OCI-LY7 (cell line): ENCODE results near the gene ZNF333. TPM values are rescaled to one million over a fixed set of nuclear protein-coding genes. Genes with fewer than 3 reads are reported as not detected.

Experiments used
- BruUV-seq: library from RNA; stranded (reverse); fragments of 400-500 nt; replicated peaks from 2 replicates; lab custom pipeline; 2021; lab: Mats Ljungman, UMichigan
- CTCF ChIA-PET: fragments of 300-600 bp; sonication (Branson Sonifier 250); formaldehyde crosslinking; loops from one replicate; lab custom pipeline; 2022; ENCODE audit warnings: antibody characterized with exemption; ENCODE audit not compliant: unreplicated experiment; lab: Charles Lee
- POLR2A ChIA-PET: fragments of 300-600 bp; sonication (Branson Sonifier 250); formaldehyde crosslinking; loops from one replicate; lab custom pipeline; 2022; ENCODE audit warnings: antibody characterized with exemption; lab: Charles Lee
- DNase-seq: peaks from one replicate; pipeline ENCODE4 v3.0.0-alpha.2; 2015; ENCODE audit warnings: low spot score
- H2AFZ ChIP-seq: fragments of 200-600 bp; sonication (generic), shearing (Covaris generic); 2 replicates; pipeline ENCODE4 v1.6.1; 2014; ENCODE audit warnings: mild to moderate bottlenecking, antibody characterized with exemption, low read length, moderate library complexity
- H3K27ac ChIP-seq: fragments of 200-600 bp; sonication (generic); 2 replicates; pipeline ENCODE4 v1.5.1; 2014; ENCODE audit warnings: mixed run types, low read depth, mild to moderate bottlenecking, moderate library complexity, low read length, inconsistent platforms; ENCODE audit not compliant: poor library complexity, severe bottlenecking
- H3K36me3 ChIP-seq: fragments of 200-600 bp; sonication (generic); 2 replicates; pipeline ENCODE4 v1.6.1; 2014; ENCODE audit warnings: mild to moderate bottlenecking, antibody characterized with exemption, low read length, moderate library complexity, mixed read lengths; ENCODE audit not compliant: insufficient read depth
- H3K4me1 ChIP-seq: fragments of 200-600 bp; sonication (generic); 2 replicates; pipeline ENCODE4 v1.5.1; 2014; ENCODE audit warnings: mild to moderate bottlenecking, low read length; ENCODE audit not compliant: insufficient read depth, poor library complexity, severe bottlenecking
- H3K4me2 ChIP-seq: fragments of 200-600 bp; sonication (generic); 2 replicates; pipeline ENCODE4 v1.6.1; 2014; ENCODE audit warnings: mild to moderate bottlenecking, low read length
- H3K4me3 ChIP-seq: fragments of 200-600 bp; sonication (generic); 2 replicates; pipeline ENCODE4 v1.5.1; 2014; ENCODE audit warnings: mild to moderate bottlenecking, low read depth, low read length; ENCODE audit not compliant: poor library complexity, severe bottlenecking
- H3K79me2 ChIP-seq: fragments of 200-600 bp; sonication (generic); 2 replicates; pipeline ENCODE4 v1.6.1; 2016; ENCODE audit warnings: low read depth, mild to moderate bottlenecking, low read length, moderate library complexity, mixed read lengths; ENCODE audit not compliant: insufficient read depth
- H3K9me2 ChIP-seq: fragments of 200-600 bp; sonication (generic); 2 replicates; pipeline ENCODE4 v1.6.1; 2016; ENCODE audit warnings: mild to moderate bottlenecking, low read length, mixed read lengths; ENCODE audit not compliant: insufficient read depth
- H3K9me3 ChIP-seq: fragments of 200-600 bp; sonication (generic); 2 replicates; pipeline ENCODE4 v1.6.1; 2014; ENCODE audit warnings: mild to moderate bottlenecking, mixed run types, low read length, mixed read lengths
- H4K20me1 ChIP-seq: fragments of 200-600 bp; sonication (generic); 2 replicates; pipeline ENCODE4 v1.6.1; 2014; ENCODE audit warnings: mild to moderate bottlenecking, antibody characterized with exemption, low read length, moderate library complexity, mixed read lengths; ENCODE audit not compliant: insufficient read depth
- CTCF ChIP-seq: fragments of 200-600 bp; sonication (generic); conservative IDR thresholded peaks from 2 replicates; pipeline ENCODE4 v1.5.1; 2014; ENCODE audit warnings: mild to moderate bottlenecking, antibody characterized with exemption, low read length, moderate library complexity, mixed read lengths
- EZH2phosphoT487 ChIP-seq: fragments of 200-600 bp; sonication (generic); IDR thresholded peaks from 2 replicates; pipeline ENCODE4 v1.6.1; 2018; ENCODE audit warnings: low read depth, borderline replicate concordance, mild to moderate bottlenecking, mixed run types, antibody characterized with exemption, low read length, moderate library complexity, mixed read lengths
- intact Hi-C: fragments of 100-400 bp; cut with micrococcal nuclease; formaldehyde crosslinking; loops from one replicate; pipeline ENCODE4 v1.10.0; 2022; ENCODE audit not compliant: unreplicated experiment
- total RNA-seq, 2 experiments: library from RNA; depleted of rRNA in 1 of 2; stranded (reverse); fragments of >200 nt in 1 of 2; shearing (Covaris generic) in 1 of 2; gene quantifications; 2 replicates each; pipeline ENCODE4 v1.2.3, GENCODE V29; 2014 to 2022

Gene ZNF333
- total RNA-seq, 2 experiments from 2014 or later: 25.0 to 26.1 TPM

GRCh38 chr19:14770136-14770535 lies 80.3 kb downstream of the ZNF333 start:
- BruUV-seq: no TSS peak
- POLR2A ChIA-PET: no interaction called here
- CTCF ChIA-PET: no interaction called here

GRCh38 chr19:14770944-14771839 lies 81.3 kb downstream of the ZNF333 start:
- no peak overlapping the region for H3K4me3 ChIP-seq
- BruUV-seq: no TSS peak
- intact Hi-C loops: no loop called here
- no peaks in the 10 kb centered on the region for H3K36me3 ChIP-seq
- ChIA-PET POLR2A (interaction anchor here (0.6 kb wide), 2 partner anchors 13 to 26 kb away, joined by 3 to 4 read pairs; no protein-coding TSS in a partner anchor), CTCF (no interaction called here)
- no peaks in the 10 kb centered on the region for H3K79me2 ChIP-seq
- no peaks in the 10 kb centered on the region for H4K20me1 ChIP-seq
- peaks cover 5% of the 10 kb centered on the region for H3K4me1 ChIP-seq
- no peak overlapping the region for H3K27ac ChIP-seq
- no peak overlapping the region for H2AFZ ChIP-seq
- no peak overlapping the region for H3K4me2 ChIP-seq
- no peak for TF ChIP-seq EZH2phosphoT487
- TF ChIP-seq CTCF: no peak
- H3K9me2 ChIP-seq: no peaks in the 10 kb centered on the region
- peak; percentile 20 for DNase-seq
- H3K9me3 ChIP-seq: no peaks in the 10 kb centered on the region

More at GRCh38 chr19:14770136-14770535, 80.3 kb downstream of the ZNF333 start:
- Histone ChIP-seq H3K4me3 (no peak overlapping the region), H3K27ac (no peak overlapping the region), H3K36me3 (no peaks in the 10 kb centered on the region), H3K9me2 (no peaks in the 10 kb centered on the region), H4K20me1 (no peaks in the 10 kb centered on the region), H3K4me2 (no peak overlapping the region), H3K4me1 (peaks cover 5% of the 10 kb centered on the region), H2AFZ (no peak overlapping the region), H3K9me3 (no peaks in the 10 kb centered on the region), H3K79me2 (no peaks in the 10 kb centered on the region)
- TF ChIP-seq EZH2phosphoT487: no peak
- TF ChIP-seq CTCF: no peak
- no peak for DNase-seq
- intact Hi-C loops: no loop called here

GRCh38 chr19:14772467-14772866 lies 82.6 kb downstream of the ZNF333 start:
- Histone ChIP-seq H2AFZ (no peak overlapping the region), H3K36me3 (no peaks in the 10 kb centered on the region), H3K79me2 (no peaks in the 10 kb centered on the region), H3K27ac (no peak overlapping the region), H3K4me1 (peaks cover 5% of the 10 kb centered on the region), H4K20me1 (no peaks in the 10 kb centered on the region), H3K4me2 (no peak overlapping the region), H3K4me3 (no peak overlapping the region), H3K9me3 (no peaks in the 10 kb centered on the region), H3K9me2 (no peaks in the 10 kb centered on the region)
- TF ChIP-seq CTCF (no peak), EZH2phosphoT487 (no peak)
- intact Hi-C loops: no loop called here
- BruUV-seq: no TSS peak
- POLR2A ChIA-PET: no interaction called here
- CTCF ChIA-PET: no interaction called here
- DNase-seq: no peak
